ENCODE results near the gene TJP3.

TJP3 gene

DNA sequence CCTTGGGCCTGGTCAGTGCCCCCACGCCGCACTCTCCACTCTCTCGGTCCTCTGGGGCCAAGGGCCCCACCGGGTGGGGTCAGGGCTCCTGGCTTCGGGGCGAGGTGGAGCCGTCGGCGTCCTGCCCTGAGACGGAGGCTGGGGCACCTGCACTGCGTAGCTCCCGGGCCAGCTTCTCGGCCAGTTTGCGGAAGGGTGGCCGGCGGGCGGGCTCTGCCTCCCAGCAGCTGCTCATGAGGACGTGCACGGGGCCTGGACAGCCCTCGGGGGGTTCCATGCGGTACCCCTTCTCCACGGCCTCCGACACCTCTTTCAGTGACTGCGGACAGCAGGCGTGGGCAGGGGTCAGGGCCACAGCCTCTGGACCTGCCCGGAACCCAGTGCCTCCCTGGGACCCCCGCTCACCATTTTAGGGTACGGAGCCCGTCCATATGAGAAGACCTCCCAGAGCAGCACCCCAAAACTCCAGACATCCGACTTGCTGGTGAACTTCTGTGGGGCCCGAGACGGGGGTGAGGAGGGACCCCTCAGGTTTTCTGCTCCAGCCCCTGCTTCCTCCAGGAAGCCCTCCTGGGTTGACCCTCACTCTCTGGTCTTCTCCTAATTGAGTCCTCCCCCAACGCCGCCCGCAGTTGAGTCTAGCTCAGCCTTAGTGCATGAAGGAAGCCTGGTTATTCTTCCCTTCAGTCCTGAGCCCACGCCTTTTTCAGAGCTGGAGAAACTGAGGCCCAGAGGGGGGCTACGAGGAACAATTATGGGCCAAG lies 70.1 kb downstream of the TJP3 start:
- no peak overlapping the region for H3K4me3 ChIP-seq (ENCODE audit: low read depth, low read length)
- TF ChIP-seq, protein P1, sequence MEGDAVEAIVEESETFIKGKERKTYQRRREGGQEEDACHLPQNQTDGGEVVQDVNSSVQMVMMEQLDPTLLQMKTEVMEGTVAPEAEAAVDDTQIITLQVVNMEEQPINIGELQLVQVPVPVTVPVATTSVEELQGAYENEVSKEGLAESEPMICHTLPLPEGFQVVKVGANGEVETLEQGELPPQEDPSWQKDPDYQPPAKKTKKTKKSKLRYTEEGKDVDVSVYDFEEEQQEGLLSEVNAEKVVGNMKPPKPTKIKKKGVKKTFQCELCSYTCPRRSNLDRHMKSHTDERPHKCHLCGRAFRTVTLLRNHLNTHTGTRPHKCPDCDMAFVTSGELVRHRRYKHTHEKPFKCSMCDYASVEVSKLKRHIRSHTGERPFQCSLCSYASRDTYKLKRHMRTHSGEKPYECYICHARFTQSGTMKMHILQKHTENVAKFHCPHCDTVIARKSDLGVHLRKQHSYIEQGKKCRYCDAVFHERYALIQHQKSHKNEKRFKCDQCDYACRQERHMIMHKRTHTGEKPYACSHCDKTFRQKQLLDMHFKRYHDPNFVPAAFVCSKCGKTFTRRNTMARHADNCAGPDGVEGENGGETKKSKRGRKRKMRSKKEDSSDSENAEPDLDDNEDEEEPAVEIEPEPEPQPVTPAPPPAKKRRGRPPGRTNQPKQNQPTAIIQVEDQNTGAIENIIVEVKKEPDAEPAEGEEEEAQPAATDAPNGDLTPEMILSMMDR (IDR thresholded peaks at IDR 0.05; ENCODE audit: borderline replicate concordance, insufficient read depth, low read depth, low read length), result no peak

DNA sequence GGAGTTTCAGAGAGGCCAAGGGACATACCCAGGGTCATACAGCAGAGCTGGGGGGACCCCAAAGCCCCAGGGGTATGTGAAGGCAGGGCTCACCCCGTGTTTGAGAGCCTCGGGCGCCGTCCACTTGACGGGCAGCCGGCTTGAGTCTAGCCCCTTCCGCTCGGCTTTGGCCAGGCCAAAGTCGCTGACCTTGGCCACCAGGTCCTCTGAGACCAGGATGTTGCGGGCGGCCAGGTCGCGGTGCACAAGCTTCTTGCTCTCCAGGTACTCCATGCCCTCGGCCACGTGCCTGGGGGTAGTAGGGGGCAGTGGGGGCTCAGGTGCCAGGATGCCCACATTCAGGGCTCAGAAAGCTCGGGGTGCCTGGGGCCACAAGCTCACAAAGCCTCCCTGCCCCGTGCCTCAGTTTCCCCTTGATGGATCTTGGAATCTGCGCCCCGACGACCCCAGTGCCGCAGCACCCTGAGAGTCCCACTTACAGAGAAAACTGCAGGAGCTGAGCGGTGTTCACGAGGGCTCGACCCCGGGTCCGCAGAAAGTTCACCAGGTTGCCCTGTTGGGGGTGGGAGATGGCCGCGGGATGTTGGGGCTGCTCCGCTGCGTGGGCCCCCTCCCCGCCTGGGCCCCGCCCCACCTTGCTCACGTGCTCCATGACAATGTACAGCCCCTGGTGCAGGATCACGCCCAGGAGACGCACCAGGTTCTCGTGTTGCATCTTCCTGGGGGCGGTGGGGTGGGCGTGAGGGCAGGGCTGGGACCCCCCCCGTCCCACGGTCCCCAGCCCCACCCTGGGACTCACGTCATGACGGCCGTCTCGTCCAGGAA lies 70.9 kb downstream of the TJP3 start:
- no peak overlapping the region for H3K4me3 ChIP-seq (ENCODE audit: low read depth, low read length)
- TF ChIP-seq, protein P1 (IDR thresholded peaks at IDR 0.05; ENCODE audit: borderline replicate concordance, insufficient read depth, low read depth, low read length), result no peak

DNA sequence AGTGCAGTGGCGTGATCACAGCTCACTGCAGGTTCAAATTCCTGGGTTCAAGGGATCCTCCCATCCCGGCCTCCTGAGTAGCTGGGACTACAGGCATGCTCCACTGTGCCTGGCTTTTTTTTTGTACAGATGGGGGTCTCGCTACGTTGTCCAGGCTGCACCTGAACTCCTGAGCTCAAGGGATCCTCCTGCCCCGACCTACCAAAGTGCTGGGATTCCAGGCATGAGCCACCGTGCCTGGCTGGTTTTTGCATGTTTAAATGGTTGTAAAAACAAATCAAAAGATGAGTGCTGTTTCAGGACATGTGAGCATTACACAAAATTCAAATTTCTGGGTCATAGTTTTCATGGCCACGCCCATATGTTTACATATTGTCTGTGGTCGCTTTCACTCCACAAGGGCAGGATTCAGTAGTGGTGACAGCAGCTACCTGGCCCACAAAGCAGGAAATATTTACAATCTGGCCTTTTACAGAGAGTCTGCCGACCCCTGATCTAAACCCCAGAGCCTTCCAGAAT lies 72.7 kb downstream of the TJP3 start:
- TF ChIP-seq, protein P1 (IDR thresholded peaks at IDR 0.05; ENCODE audit: borderline replicate concordance, insufficient read depth, low read depth, low read length), result no peak
- H3K4me3 ChIP-seq (ENCODE audit: low read depth, low read length), result no peak overlapping the region

DNA sequence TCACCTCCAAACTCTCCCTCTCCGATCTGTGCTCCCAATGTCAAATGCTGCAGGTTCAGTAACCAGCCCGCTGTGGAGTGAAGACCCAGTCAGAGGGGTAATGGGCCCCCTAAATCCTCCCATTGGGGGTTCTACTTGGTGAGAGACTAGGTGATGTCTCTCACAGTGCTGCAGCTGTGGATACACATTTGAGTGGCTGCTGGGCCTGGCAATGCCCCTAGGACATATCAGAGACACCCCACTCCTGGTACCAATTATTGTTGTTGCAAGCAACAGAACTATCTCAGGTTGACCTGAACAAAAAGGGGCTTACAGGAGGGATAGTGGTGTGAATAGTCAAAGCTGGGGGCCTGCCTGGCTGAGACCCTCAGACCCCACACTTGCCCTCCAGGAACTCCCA lies 73.4 kb downstream of the TJP3 start:
- TF ChIP-seq, protein P1 (IDR thresholded peaks at IDR 0.05; ENCODE audit: borderline replicate concordance, insufficient read depth, low read depth, low read length), result no peak
- no peak overlapping the region for H3K4me3 ChIP-seq (ENCODE audit: low read depth, low read length)

DNA sequence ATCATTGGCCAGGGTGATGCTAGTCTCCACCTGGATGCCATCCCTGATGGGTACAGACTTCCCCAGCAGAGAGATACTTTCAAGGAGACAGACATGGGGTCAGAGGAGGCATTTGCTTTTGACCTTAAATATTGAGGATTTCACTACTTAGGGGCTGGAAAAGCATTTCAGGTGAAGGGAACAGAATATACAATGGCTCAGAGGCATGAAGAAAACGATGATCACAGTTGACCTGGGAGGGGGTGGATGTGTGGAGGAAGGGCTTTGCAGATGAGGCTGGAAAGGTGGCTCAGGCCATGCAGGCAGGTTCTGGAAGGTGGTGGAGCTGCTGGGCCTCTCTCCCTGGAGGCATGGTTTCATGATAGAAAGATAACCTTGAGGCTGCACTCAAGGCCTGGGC lies 74.1 kb downstream of the TJP3 start:
- TF ChIP-seq, protein P1 (IDR thresholded peaks at IDR 0.05; ENCODE audit: borderline replicate concordance, insufficient read depth, low read depth, low read length), result no peak

DNA sequence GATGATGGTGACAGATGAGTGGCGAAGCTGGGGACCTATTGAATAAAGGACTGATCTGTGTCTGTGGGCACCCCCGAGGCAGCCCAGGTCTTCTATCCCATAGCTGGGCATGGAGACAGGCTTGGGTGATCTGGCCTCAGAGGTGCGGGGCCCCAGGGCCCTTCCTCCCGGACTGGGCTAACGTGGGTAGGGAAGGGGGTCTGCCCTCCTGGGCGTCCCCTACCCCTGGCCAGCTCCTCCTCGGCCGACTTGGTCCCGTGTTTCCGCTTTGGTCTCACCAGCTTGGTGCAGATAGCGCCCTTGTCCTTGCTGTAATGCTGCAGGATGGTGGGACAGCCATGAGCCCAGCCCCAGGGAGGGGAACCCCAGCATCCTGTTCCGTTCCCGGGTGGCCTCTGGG lies 74.7 kb downstream of the TJP3 start:
- H3K4me3 ChIP-seq (ENCODE audit: low read depth, low read length), result no peak overlapping the region
- TF ChIP-seq, protein P1 (IDR thresholded peaks at IDR 0.05; ENCODE audit: borderline replicate concordance, insufficient read depth, low read depth, low read length), result no peak

More for the DNA sequence above, 74.1 kb downstream of the TJP3 start:
- H3K4me3 ChIP-seq (ENCODE audit: low read depth, low read length), result no peak overlapping the region

Data from GM12875 (cell line).